B cell (primary cell): ENCODE measurements around the gene PREX1. TPM values are rescaled to one million over a fixed set of nuclear protein-coding genes. Genes with fewer than 3 reads are reported as not detected.

ENCODE experiments used
- ATAC-seq: fragments of 200-7000 bp; cut with Tn5 transposase; one replicate; pipeline ENCODE4 v1.10.0; 2021; ENCODE audit warnings: low read depth, mild to moderate bottlenecking, moderate number of reproducible peaks, moderate library complexity
- CTCF ChIA-PET: fragments of 350-600 bp; sonication (Branson Sonifier 250); formaldehyde crosslinking; loops from one replicate; lab custom pipeline; 2021; ENCODE audit warnings: antibody characterized with exemption, inconsistent platforms; lab: Charles Lee
- POLR2A ChIA-PET: fragments of 350-600 bp; sonication (Branson Sonifier 250); formaldehyde crosslinking; loops from one replicate; lab custom pipeline; 2021; ENCODE audit warnings: antibody characterized with exemption; lab: Charles Lee
- DNase-seq: peaks from one replicate; pipeline ENCODE4 v3.0.0; 2013
- H2AFZ ChIP-seq: 2 replicates; pipeline ENCODE4 v1.6.1; 2012; ENCODE audit warnings: mild to moderate bottlenecking, low read depth, low read length; ENCODE audit not compliant: insufficient read depth, poor library complexity, severe bottlenecking
- H3K27ac ChIP-seq, 2 donors: 1 replicate in 1 of 2; 2 replicates in 1 of 2; pipeline ENCODE4 v1.5.1; 2012 to 2013; ENCODE audit warnings: low read length in 2 of 2, mild to moderate bottlenecking in 2 of 2, moderate library complexity in 1 of 2
- H3K27me3 ChIP-seq, 4 experiments: fragments of 200-600 bp in 1 of 4; sonication (generic) in 1 of 4; replicated peaks in 1 of 4; 1 replicate in 2 of 4; 2 replicates in 2 of 4; pipeline versions ENCODE4 v1.6.1 to v1.7.0; 2013 to 2016; ENCODE audit warnings: low read length in 3 of 4, mild to moderate bottlenecking in 2 of 4, mixed read lengths in 1 of 4, moderate library complexity in 1 of 4; ENCODE audit not compliant: insufficient read depth in 4 of 4, control insufficient read depth in 3 of 4; ENCODE audit errors: control extremely low read depth in 1 of 4
- H3K36me3 ChIP-seq, 2 experiments: replicated peaks in 1 of 2; 1 replicate in 1 of 2; 2 replicates in 1 of 2; pipeline versions ENCODE4 v1.6.1 to v1.7.1; 2013; ENCODE audit warnings: low read length in 1 of 2; ENCODE audit not compliant: insufficient read depth in 2 of 2, control insufficient read depth in 1 of 2; ENCODE audit errors: control extremely low read depth in 1 of 2, extremely low read depth in 1 of 2
- H3K4me1 ChIP-seq, 2 donors: fragments of 200-600 bp in 1 of 2; sonication (generic) in 1 of 2; 1 replicate in 1 of 2; 2 replicates in 1 of 2; pipeline versions ENCODE4 v1.5.1 to v1.6.1; 2013 to 2017; ENCODE audit warnings: low read length in 2 of 2; ENCODE audit not compliant: control insufficient read depth in 2 of 2, insufficient read depth in 2 of 2
- H3K4me2 ChIP-seq: replicated peaks from 2 replicates; pipeline ENCODE3; 2012; ENCODE audit warnings: mild to moderate bottlenecking, low read depth, low read length; ENCODE audit not compliant: poor library complexity, severe bottlenecking
- H3K4me3 ChIP-seq, 5 experiments: fragments of 200-600 bp in 1 of 5; sonication (generic) in 1 of 5; 1 replicate in 3 of 5; 2 replicates in 2 of 5; pipeline versions ENCODE4 v1.5.1 to v1.7.0; 2011 to 2016; ENCODE audit warnings: low read length in 4 of 5, mild to moderate bottlenecking in 4 of 5, low read depth in 2 of 5, control low read depth in 1 of 5, moderate library complexity in 1 of 5; ENCODE audit not compliant: insufficient read depth in 1 of 5; ENCODE audit errors: control extremely low read depth in 1 of 5, extremely low read depth in 1 of 5
- H3K79me2 ChIP-seq: fragments of 200-600 bp; sonication (generic); one replicate; pipeline ENCODE4 v1.6.0; 2016; ENCODE audit warnings: low read length; ENCODE audit not compliant: control insufficient read depth, insufficient read depth
- H3K9ac ChIP-seq: fragments of 200-600 bp; sonication (generic); 2 replicates; pipeline ENCODE4 v1.6.1; 2017; ENCODE audit warnings: mild to moderate bottlenecking, low read length, moderate library complexity
- H3K9me3 ChIP-seq, 3 donors: one replicate each; pipeline versions ENCODE4 v1.6.1 to v1.7.1; 2013; ENCODE audit warnings: low read length in 2 of 3; ENCODE audit not compliant: control insufficient read depth in 2 of 3, insufficient read depth in 1 of 3; ENCODE audit errors: control extremely low read depth in 1 of 3
- H4K20me1 ChIP-seq: 2 replicates; pipeline ENCODE4 v1.6.0; 2012; ENCODE audit warnings: mild to moderate bottlenecking, low read length; ENCODE audit not compliant: insufficient read depth, control insufficient read depth, poor library complexity, severe bottlenecking
- H3K27ac Mint-ChIP-seq: one replicate; pipeline ENCODE4 v1.8.0; 2021; ENCODE audit warnings: mixed read lengths
- H3K27me3 Mint-ChIP-seq: one replicate; pipeline ENCODE4 v1.8.0; 2021; ENCODE audit warnings: mixed read lengths
- H3K4me1 Mint-ChIP-seq: one replicate; pipeline ENCODE4 v1.8.0; 2021; ENCODE audit warnings: mixed read lengths
- H3K4me3 Mint-ChIP-seq: one replicate; pipeline ENCODE4 v1.8.0; 2021; ENCODE audit warnings: mixed read lengths
- H3K9me3 Mint-ChIP-seq: one replicate; pipeline ENCODE4 v1.8.0; 2022; ENCODE audit warnings: mixed read lengths; ENCODE audit not compliant: insufficient read depth
- EZH2 ChIP-seq: IDR thresholded peaks from 2 replicates; pipeline ENCODE4 v1.6.1; 2012; ENCODE audit warnings: borderline replicate concordance, low read depth, mild to moderate bottlenecking, moderate library complexity, low read length; ENCODE audit not compliant: insufficient read depth, poor library complexity, severe bottlenecking
- WGBS: methylation state at CpG from one replicate; pipeline ENCODE4 v1.1.5; 2013; ENCODE audit warnings: missing lambda C conversion rate; ENCODE audit not compliant: insufficient coverage; 5-methylcytosine and 5-hydroxymethylcytosine counted together
- intact Hi-C: fragments of 100-400 bp; cut with micrococcal nuclease; formaldehyde crosslinking; loops from one replicate; pipeline ENCODE4 v1.10.0; 2022
- polyA plus RNA-seq: library from polyadenylated mRNA; depleted of rRNA; stranded (reverse); fragments of >200 nt; gene quantifications from 2 replicates; pipeline ENCODE4 v1.2.3, GENCODE V29; 2012
- total RNA-seq, 2 donors: library from RNA; stranded (reverse); fragments of 120-200 nt in 1 of 2; gene quantifications; 1 replicate in 1 of 2; 2 replicates in 1 of 2; pipeline versions ENCODE4 v1.2.3 to v1.2.4, GENCODE V29; 2013 to 2022
- TF ChIP-seq, protein P1 (sequence below): fragments of 200-600 bp; IDR thresholded peaks from one replicate; pipeline ENCODE4 v1.8.0; 2022; ENCODE audit warnings: antibody characterized with exemption, mild to moderate bottlenecking

Gene PREX1
- total and polyA plus RNA-seq, 2 donors (not counting 1 experiment from before 2014, with no cell fraction given), result 79.1 to 99.4 TPM

DNA sequence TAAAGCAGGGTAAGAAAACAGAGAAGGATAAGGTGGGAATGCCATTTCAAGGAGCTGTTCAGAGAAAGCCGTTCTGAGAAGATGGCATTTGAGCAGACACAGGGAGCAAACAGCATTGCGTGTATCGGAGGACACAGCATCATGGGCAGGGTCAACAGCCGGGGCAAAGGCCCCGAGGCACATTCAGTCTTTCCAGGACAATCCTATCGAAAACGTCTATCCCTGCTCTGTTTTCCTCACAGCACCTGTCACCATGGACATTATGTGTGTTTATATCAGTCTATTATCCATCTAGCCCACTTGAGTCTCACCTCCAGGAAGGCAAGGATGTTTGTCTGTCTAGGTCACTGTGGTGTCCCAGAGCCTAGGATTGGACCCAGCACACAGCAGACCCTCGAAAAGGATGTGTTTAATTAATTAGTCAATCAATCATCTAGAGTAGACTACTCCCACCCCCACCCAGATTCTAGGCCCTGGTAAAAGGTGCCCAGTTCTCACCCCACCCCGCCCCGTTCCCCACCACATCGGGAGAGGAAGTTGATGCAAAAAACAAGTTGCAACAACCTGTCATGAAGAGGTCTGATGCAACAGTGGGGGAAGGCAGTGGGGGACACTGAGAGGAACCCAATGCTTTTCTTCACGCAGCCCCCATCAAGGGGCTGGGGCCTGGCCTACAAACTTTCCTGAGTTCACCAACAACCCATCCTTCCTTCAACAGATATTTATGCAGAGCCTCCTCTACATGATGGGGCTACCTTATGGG lies 66.6 kb downstream of the PREX1 start:
- Histone ChIP-seq H3K9me3 (peaks cover 0 to 27% (median 6%) of the 10 kb centered on the region in 3 donors), H3K4me3 (peak overlapping the region in 3 of 5 experiments; percentile 8 to 30 (median 9)), H3K9ac (peak overlapping the region; percentile 31), H3K27ac (peak overlapping the region; percentile 76 to 80), H3K4me1 (peaks cover 41 to 70% of the 10 kb centered on the region in 2 donors), H3K36me3 (peaks cover 0 to 19% of the 10 kb centered on the region in 2 experiments), H3K4me2 (peak overlapping the region; percentile 63), H3K79me2 (peaks cover 97% of the 10 kb centered on the region), H3K27me3 (no peaks in the 10 kb centered on the region), H2AFZ (peak overlapping the region; percentile 13), H4K20me1 (peaks cover 57% of the 10 kb centered on the region)
- Mint-ChIP-seq H3K27ac (peak overlapping the region; percentile 98), H3K4me3 (peak overlapping the region; percentile 89), H3K4me1 (peaks cover 77% of the 10 kb centered on the region), H3K9me3 (peaks cover 2% of the 10 kb centered on the region), H3K27me3 (no peaks in the 10 kb centered on the region)
- TF ChIP-seq, protein P1, sequence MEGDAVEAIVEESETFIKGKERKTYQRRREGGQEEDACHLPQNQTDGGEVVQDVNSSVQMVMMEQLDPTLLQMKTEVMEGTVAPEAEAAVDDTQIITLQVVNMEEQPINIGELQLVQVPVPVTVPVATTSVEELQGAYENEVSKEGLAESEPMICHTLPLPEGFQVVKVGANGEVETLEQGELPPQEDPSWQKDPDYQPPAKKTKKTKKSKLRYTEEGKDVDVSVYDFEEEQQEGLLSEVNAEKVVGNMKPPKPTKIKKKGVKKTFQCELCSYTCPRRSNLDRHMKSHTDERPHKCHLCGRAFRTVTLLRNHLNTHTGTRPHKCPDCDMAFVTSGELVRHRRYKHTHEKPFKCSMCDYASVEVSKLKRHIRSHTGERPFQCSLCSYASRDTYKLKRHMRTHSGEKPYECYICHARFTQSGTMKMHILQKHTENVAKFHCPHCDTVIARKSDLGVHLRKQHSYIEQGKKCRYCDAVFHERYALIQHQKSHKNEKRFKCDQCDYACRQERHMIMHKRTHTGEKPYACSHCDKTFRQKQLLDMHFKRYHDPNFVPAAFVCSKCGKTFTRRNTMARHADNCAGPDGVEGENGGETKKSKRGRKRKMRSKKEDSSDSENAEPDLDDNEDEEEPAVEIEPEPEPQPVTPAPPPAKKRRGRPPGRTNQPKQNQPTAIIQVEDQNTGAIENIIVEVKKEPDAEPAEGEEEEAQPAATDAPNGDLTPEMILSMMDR, result no peak
- TF ChIP-seq EZH2, result no peak
- intact Hi-C loops, result loop anchor here (1.0 to 2.0 kb wide), 3 partner anchors 27 to 58 kb away; no protein-coding TSS in a partner anchor
- 68% methylated on average over 4 of the region's 12 CpGs for WGBS
- ChIA-PET CTCF (interaction anchor here (0.9 to 1.5 kb wide), 2 partner anchors 10 to 144 kb away, joined by 4 to 5 read pairs; no protein-coding TSS in a partner anchor), POLR2A (interaction anchor here (1.2 to 1.6 kb wide), 2 partner anchors 16 to 57 kb away, joined by 3 to 5 read pairs; no protein-coding TSS in a partner anchor)
- peak; percentile 61 for DNase-seq
- ATAC-seq, result peak; percentile 48
